Measurements from ENCODE around the gene TCF7L2. TPM values are rescaled to one million over a fixed set of nuclear protein-coding genes. Genes with fewer than 3 reads are reported as not detected.

Gene TCF7L2
- total RNA-seq, 1 donor from 2014 or later, result 88.2 TPM

GRCh38 chr10:113057948-113058522 lies 108.0 kb downstream of the TCF7L2 start:
- no peaks in the 10 kb centered on the region for H3K9me3 Mint-ChIP-seq (ENCODE audit: unreplicated experiment)
- no peak overlapping the region for H3K4me3 Mint-ChIP-seq (ENCODE audit: unreplicated experiment)
- no peak for TF ChIP-seq CTCF (IDR thresholded peaks at IDR 0.05)
- H3K4me1 Mint-ChIP-seq (ENCODE audit: unreplicated experiment), result peaks cover 17% of the 10 kb centered on the region
- no peak overlapping the region for H3K27ac Mint-ChIP-seq (ENCODE audit: unreplicated experiment)
- no peaks in the 10 kb centered on the region for H3K27me3 Mint-ChIP-seq (ENCODE audit: unreplicated experiment)
- peaks cover 13% of the 10 kb centered on the region for H3K36me3 Mint-ChIP-seq (ENCODE audit: unreplicated experiment)
- DNase-seq (ENCODE audit: extremely low spot score, unreplicated experiment), result no peak

GRCh38 chr10:113058523-113059370 lies 108.7 kb downstream of the TCF7L2 start:
- Mint-ChIP-seq H3K4me1 (ENCODE audit: unreplicated experiment) (peaks cover 10% of the 10 kb centered on the region), H3K36me3 (ENCODE audit: unreplicated experiment) (peaks cover 16% of the 10 kb centered on the region), H3K9me3 (ENCODE audit: unreplicated experiment) (no peaks in the 10 kb centered on the region), H3K27me3 (ENCODE audit: unreplicated experiment) (no peaks in the 10 kb centered on the region), H3K4me3 (ENCODE audit: unreplicated experiment) (no peak overlapping the region), H3K27ac (ENCODE audit: unreplicated experiment) (no peak overlapping the region)
- DNase-seq (ENCODE audit: extremely low spot score, unreplicated experiment), result no peak
- no peak for TF ChIP-seq CTCF (IDR thresholded peaks at IDR 0.05)

- no peaks in the 10 kb centered on the region for H3K27me3 Mint-ChIP-seq (ENCODE audit: unreplicated experiment)
- no peak for DNase-seq (ENCODE audit: extremely low spot score, unreplicated experiment)
- H3K4me3 Mint-ChIP-seq (ENCODE audit: unreplicated experiment), result no peak overlapping the region
- TF ChIP-seq CTCF (IDR thresholded peaks at IDR 0.05), result no peak
- H3K4me1 Mint-ChIP-seq (ENCODE audit: unreplicated experiment), result peaks cover 4% of the 10 kb centered on the region
- H3K27ac Mint-ChIP-seq (ENCODE audit: unreplicated experiment), result no peak overlapping the region
- peaks cover 16% of the 10 kb centered on the region for H3K36me3 Mint-ChIP-seq (ENCODE audit: unreplicated experiment)
- H3K9me3 Mint-ChIP-seq (ENCODE audit: unreplicated experiment), result no peaks in the 10 kb centered on the region
Observed at GRCh38 chr10:113059371-113059780, 109.3 kb downstream of the TCF7L2 start.

GRCh38 chr10:113060201-113061053 lies 110.4 kb downstream of the TCF7L2 start:
- Mint-ChIP-seq H3K36me3 (ENCODE audit: unreplicated experiment) (peaks cover 14% of the 10 kb centered on the region), H3K27me3 (ENCODE audit: unreplicated experiment) (no peaks in the 10 kb centered on the region), H3K27ac (ENCODE audit: unreplicated experiment) (no peak overlapping the region), H3K4me3 (ENCODE audit: unreplicated experiment) (no peak overlapping the region), H3K9me3 (ENCODE audit: unreplicated experiment) (no peaks in the 10 kb centered on the region), H3K4me1 (ENCODE audit: unreplicated experiment) (peaks cover under 1% of the 10 kb centered on the region)
- TF ChIP-seq CTCF (IDR thresholded peaks at IDR 0.05), result no peak
- no peak for DNase-seq (ENCODE audit: extremely low spot score, unreplicated experiment)
